ENCODE results near the gene P2RX3.

GRCh38 chr11:57416436-57416835, 78.3 kb downstream of the P2RX3 start:
- TF ChIP-seq POLR2AphosphoS5 (IDR thresholded peaks at IDR 0.05) (no peak), CTCF (IDR thresholded peaks at IDR 0.05) (no peak), POLR2A (IDR thresholded peaks at IDR 0.05) (no peak)

Data from transverse colon (tissue), 4 donors.